ENCODE measurements around the gene IER5.
"Not testable (repeated sequence)": the region's sequence is repeated elsewhere in the genome, so short reads cannot be mapped to it uniquely, and the experiment has no call there.

IER5 gene

DNA sequence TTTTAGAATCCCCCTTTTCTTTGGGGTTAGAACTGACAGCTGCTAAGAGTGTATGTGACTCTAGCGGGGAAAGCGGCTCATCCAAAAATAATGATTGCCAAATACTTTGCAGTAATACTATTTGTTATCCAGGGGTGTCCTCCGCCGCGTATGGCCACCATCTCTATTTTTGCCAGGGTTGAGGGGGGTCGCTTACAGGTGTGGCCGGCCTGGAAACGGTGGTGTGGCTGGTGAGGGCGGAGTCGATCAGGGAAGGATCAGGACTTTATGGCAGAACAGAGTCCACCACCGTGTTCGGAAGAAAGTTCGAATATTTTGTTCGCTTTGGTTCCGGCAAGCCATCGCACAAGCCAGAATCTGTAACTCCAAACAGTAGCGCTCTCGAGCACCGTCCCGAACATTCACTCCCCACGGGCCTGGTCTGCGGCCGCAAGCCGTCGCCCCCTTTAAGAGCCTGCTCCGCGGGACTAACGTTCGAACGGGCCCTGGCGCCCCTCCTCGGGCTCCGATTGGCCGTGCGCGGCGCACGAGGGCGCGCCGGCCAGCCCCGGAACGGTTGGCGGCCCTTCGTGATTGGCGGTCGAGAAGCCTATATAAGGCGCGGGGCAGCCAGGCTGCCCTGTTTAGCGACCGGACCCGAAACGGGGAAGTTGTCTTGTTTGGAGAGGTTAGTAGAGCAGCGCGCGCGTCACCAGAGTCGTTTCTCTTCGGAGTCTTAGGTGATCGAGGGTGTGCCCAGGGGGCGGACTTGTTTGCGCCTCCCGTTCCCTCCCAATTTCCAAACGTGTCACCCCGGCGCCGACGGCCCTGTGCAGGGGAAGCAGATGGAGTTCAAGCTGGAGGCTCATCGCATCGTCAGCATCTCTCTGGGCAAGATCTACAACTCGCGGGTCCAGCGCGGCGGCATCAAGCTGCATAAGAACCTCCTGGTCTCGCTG is at the start of gene IER5:
Gene IER5 (plus strand): TSS at position 622 of the 938 bp plus-strand sequence. CDS start 203 bp downstream, at position 825.
- peak; percentile 87 to 92 for DNase-seq (ENCODE audit: low read depth in 2 of 2)

DNA sequence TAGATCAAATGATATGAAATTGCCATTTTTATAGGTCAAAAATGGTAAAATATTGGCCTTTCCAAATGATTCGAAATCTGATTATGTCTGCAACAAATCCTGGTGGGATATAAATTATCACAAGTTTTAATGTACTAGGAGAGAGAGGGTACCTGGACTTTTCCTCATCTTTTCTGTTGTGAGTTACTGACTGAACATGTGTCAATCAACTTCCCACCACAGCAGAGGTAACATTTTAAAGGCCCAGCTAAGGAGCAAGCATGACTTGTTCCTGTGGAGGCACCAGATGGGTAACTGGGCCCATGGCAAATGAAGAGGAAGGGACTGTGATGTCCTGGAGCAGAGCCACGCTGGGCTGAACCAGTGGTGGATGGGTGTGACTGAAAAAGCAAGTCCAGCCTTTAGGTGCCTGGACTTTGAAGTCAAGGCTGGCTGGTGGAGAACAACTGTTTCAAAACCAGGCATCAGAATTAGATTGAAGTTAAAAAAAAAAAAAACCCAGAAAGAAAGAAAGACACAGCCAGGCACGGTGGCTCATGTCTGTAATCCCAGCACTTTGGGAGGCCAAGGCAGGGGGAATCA is 48.1 kb upstream of the IER5 start:
- no peak for DNase-seq (ENCODE audit: low read depth in 2 of 2)

- DNase-seq (ENCODE audit: low read depth in 2 of 2), result no peak
Observed at GRCh38 chr1:181043025-181043888, 45.2 kb upstream of the IER5 start.

GRCh38 chr1:181044449-181044966 is 44.0 kb upstream of the IER5 start:
- DNase-seq (ENCODE audit: low read depth in 2 of 2), result no peak

DNA sequence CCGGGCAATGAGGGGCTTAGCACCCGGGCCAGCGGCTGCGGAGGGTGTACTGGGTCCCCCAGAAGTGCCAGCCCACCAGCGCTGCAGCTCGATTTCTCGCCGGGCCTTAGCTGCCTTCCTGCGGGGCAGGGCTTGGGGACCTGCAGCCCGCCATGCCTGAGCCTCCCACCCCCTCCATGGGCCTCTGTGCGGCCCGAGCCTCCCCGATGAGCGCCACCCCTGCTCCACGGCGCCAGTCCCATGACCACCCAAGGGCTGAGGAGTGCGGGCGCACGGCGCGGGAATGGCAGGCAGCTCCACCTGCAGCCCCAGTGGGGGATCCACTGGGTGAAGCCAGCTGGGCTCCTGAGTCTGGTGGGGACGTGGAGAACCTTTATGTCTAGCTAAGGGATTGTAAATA is 42.6 kb upstream of the IER5 start:
- not testable (repeated sequence) for DNase-seq (ENCODE audit: low read depth in 2 of 2)

DNA sequence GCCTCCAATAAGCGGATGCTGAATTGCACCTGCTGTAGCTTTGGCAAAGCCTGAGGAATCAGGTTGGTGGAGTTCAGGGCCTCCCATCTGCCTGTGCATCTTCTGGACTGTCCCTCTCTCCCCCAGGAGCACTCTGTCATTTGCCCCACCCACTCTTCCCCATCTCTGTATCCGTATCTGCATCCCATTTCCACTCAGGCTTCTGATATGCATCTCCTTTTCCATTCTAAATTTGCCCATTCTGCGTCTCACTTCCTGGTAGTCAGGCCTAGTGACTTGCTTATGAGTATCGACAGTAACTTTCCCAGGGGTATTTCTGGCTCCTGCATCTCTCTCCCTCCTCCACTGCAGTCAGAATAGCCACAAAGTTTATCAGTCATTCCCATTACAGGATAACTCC is 39.1 kb upstream of the IER5 start:
- no peak for DNase-seq (ENCODE audit: low read depth in 2 of 2)

- DNase-seq (ENCODE audit: low read depth in 2 of 2), result no peak
Observed at GRCh38 chr1:181050922-181051321, 37.6 kb upstream of the IER5 start.

DNA sequence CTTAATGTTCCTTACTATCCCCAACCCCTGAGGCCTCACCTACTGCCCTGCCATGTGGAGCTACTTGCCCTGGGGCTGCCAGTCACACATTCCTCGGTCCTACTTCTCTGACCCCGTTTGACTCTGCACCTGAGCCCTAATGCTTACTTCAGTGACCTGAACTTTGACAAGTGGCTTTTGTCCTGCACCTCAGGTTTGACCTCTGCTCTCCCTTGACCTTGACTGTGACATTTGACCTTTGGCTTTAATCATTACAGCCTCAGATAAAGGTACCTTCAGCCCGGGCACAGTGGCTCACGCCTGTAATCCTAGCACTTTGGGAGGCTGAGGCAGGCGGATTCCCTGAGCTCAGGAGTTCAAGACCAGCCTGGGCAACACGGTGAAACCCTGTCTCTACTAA is 31.9 kb upstream of the IER5 start:
- no peak for DNase-seq (ENCODE audit: low read depth in 2 of 2)

DNA sequence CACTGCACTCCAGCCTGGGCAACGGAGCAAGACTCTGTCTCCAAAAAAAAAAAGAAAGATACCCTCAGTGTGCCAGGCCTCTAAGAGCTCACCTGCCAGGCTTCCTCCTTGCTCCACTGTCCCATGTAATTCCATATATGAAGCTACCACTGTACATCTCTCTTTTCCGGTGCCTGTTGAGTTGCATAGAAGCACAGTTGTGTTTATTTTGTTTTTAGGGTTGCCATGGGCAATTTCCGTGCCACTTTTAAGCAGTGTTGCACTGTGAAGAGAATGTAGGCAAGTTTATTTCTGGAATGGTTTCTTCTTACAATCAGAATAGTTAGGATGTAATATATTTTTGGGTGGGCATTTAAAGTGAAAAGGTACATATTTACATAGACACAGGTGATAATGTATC is 31.4 kb upstream of the IER5 start:
- no peak for DNase-seq (ENCODE audit: low read depth in 2 of 2)

DNA sequence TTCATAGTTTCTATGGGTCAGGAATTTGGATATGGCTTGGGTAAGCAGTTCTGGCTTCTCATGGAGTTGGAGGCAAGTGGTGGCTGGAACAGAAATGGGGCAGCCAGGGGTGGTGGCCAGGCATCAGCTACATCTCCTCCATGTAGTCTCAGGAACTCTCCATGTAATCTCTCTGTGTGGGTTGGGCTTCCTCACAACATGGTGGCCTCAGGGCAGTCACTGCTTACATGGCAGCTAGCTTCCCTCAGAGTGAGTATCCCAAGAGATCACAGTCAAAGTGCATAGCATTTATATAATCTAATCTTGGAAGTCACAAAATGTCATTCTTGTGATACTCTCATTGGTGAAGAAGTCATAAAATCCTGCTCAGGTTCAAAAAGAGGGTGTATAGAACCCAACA is 29.1 kb upstream of the IER5 start:
- DNase-seq (ENCODE audit: low read depth in 2 of 2), result no peak

GRCh38 chr1:181060066-181060465 is 28.4 kb upstream of the IER5 start:
- no peak for DNase-seq (ENCODE audit: low read depth in 2 of 2)

GRCh38 chr1:181060947-181061346 is 27.6 kb upstream of the IER5 start:
- not testable (repeated sequence) for DNase-seq (ENCODE audit: low read depth in 2 of 2)

DNA sequence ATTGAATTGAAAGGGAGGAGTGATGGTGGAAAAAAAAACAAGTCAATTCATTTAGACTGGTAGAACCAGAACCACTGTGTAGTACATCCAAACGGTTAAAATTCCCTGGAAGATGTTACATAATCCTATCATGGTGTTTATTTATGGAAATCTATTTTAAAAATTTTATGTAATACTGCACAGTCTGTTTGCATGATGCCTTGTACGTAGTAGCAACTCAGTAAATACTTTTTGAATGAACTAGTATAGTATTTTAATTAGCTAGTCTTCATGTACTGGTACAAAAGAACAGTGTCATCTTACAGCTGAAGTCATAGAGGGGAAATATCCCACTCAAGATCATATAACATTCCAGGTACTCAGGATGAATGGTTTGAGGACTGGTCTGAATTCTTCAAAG is 27.0 kb upstream of the IER5 start:
- DNase-seq (ENCODE audit: low read depth in 2 of 2), result no peak

DNA sequence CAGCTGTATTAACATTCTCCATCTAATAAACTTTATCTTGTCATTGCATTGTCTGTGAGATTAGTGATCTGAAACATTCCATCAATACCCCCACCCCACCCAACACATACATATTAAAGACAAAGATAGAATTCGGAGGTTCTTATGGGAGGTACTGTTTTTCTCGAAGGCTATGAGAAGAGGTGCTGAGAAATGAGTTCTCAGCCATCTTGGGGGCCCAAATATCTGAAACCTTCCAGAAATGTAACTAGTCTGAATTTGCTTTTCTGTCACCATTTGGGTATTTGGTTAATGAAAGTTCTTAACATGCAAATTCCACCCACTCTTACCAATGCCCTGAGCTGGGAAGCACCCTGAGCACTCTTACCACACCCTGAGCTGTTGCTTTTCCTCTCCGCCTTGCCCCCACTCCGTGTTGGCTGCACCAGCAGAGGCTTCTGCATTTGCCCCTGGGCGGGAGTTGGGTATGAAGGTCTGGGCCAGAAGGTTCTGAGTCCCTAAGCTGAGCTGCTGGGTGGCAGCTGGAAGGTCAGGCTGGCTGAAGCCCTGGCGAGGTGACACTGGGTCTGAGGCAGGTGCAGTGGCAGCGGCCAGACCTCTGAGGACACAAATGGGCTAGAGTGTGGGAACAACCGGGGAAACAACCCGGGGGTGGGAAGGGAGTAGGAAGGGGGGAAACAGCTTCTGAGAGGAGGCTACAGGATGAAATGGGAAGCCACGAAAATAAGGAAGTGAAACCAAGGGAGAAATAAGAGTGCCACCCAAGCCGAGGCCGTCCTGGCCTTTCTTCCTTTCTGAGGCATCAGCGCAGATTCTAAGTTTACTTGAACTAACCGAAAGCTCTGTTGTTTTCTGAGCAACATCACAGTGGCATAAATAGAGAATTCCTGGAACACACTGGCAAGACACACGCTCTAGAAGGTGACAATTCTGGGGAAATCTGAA is 26.3 kb upstream of the IER5 start:
- no peak for DNase-seq (ENCODE audit: low read depth in 2 of 2)

GRCh38 chr1:181062836-181063428 is 25.6 kb upstream of the IER5 start:
- no peak for DNase-seq (ENCODE audit: low read depth in 2 of 2)

GRCh38 chr1:181064011-181064623 is 24.4 kb upstream of the IER5 start:
- DNase-seq (ENCODE audit: low read depth in 2 of 2), result no peak

GRCh38 chr1:181064702-181065101 is 23.8 kb upstream of the IER5 start:
- DNase-seq (ENCODE audit: low read depth in 2 of 2), result no peak

GRCh38 chr1:181073638-181074037 is 14.9 kb upstream of the IER5 start:
- no peak for DNase-seq (ENCODE audit: low read depth in 2 of 2)

DNA sequence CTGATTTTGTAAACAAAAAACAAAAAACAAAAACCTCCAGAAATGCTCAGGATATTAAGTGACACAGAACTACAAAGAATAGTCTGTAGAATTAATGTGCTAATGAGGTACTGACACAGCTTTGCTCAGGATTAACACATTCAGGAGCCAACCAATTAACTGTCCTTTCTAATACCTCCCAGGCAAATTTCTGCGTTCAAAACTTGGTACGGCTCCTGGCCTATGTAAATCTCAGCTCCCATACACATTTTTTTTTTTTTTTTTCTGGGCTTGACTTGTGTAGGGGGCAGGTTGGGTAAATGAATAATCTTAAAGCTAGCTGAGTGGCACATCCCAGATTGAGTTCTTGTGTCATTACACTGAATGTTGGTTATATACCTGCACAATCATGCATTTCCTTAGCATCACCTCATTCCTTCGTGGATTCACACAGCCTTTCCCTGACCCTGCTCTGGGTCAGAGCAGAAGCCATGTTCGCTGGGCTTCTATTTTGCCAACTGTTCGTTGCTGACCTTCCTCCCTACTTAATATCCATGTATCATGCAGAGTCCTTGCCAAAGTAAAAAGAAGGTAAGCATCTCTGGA is 12.6 kb upstream of the IER5 start:
- DNase-seq (ENCODE audit: low read depth in 2 of 2), result no peak

GRCh38 chr1:181076852-181077251 is 11.6 kb upstream of the IER5 start:
- no peak for DNase-seq (ENCODE audit: low read depth in 2 of 2)

Data from stimulated activated CD4-positive, alpha-beta T cell treated with anti-CD3 and anti-CD28 coated beads, Interleukin-1b, Interleukin-23, amount 100 ng/mL, for 1 hour (primary cell).